BJ (cell line): ENCODE measurements around the gene SHOC2. TPM values are rescaled to one million over a fixed set of nuclear protein-coding genes. Genes with fewer than 3 reads are reported as not detected.

Experiments used
- CTCF ChIA-PET: fragments of 350-600 bp; formaldehyde crosslinking; extraction: SDS; loops from one replicate; lab custom pipeline; 2021; ENCODE audit warnings: antibody characterized with exemption, inconsistent platforms; lab: Yijun Ruan, JAX
- POLR2A ChIA-PET: fragments of 300-600 bp; sonication (Branson Sonifier 250); formaldehyde crosslinking; extraction: SDS; loops from one replicate; lab custom pipeline; 2021; ENCODE audit warnings: antibody characterized with exemption; lab: Charles Lee
- DNase-seq: peaks from one replicate; pipeline ENCODE4 v3.0.0-alpha.2; 2011; ENCODE audit warnings: low read depth
- H3K27me3 ChIP-seq: 2 replicates; pipeline ENCODE4 v1.6.0; 2011; ENCODE audit warnings: low read length; ENCODE audit not compliant: control insufficient read depth, insufficient read depth
- H3K36me3 ChIP-seq: 2 replicates; pipeline ENCODE4 v1.5.1; 2011; ENCODE audit warnings: low read length; ENCODE audit not compliant: control insufficient read depth, insufficient read depth
- H3K4me3 ChIP-seq: 2 replicates; pipeline ENCODE4 v1.5.1; 2011; ENCODE audit warnings: low read depth, mild to moderate bottlenecking, control low read depth, low read length
- polyA plus RNA-seq: library from polyadenylated mRNA; depleted of rRNA; stranded (reverse); fragments of >200 nt; gene quantifications from 2 replicates; pipeline ENCODE4 v1.2.3, GENCODE V29; 2011
- TF ChIP-seq, protein P1 (sequence below): IDR thresholded peaks from 2 replicates; pipeline ENCODE4 v1.5.1; 2011; ENCODE audit warnings: low read depth, mild to moderate bottlenecking, control low read depth, inconsistent platforms, low read length, moderate library complexity; ENCODE audit not compliant: insufficient read depth

Gene SHOC2
- polyA plus RNA-seq, 1 experiment = 14.7 TPM

DNA sequence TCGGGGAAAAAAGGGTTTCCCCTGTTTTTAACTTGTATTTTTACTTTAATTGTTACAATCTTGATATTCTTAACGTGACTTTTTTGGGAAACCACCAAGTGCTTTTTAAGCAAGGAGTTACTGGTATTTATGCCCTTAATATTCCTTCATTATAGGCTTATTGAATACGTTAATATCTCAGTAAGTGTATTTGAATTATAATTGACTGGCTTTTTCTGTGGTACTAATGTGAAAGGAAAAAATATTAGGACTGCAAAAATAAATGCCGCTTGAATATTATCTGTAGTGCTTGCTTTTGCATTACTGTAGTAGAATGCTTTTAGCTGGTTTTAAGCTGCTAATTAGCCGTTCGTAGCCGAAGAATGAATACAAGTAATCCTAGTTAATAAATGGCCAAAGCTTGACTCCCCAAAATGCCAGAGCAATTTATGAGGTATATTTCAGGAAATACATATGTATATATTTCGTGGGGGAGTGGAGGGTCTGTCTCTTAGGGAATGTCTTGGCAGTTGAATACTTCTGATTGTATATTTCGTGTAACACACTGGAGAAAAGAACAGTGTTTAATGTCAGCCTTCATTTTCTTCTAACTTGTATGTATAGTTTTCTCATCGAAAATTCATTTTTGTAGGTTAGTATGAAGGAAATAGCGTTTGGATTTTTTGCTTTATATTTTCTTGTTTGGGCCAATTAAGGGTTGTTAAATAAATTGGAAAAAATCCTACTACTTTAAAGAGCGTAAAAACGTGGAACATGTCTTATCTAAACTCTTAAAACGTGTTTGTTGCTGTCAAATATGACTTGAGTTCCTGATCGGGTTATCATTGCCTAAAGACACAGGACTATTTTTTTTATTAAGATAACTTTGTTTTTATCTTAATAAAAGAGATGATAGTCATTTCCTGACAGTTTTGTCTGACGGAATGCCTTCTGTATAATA is 46.1 kb upstream of the SHOC2 start:
- Histone ChIP-seq H3K27me3 (no peaks in the 10 kb centered on the region), H3K36me3 (no peaks in the 10 kb centered on the region; the same call in 1 of the 2 replicates), H3K4me3 (peak overlapping the region; percentile 87)
- ChIA-PET POLR2A (interaction anchor here (0.5 kb wide), 1 partner anchor 9 kb away, joined by 4 read pairs; no protein-coding TSS in a partner anchor), CTCF (interaction anchor here (0.7 to 1.2 kb wide), 4 partner anchors 9 to 127 kb away, joined by 3 to 4 read pairs (median 4); no protein-coding TSS in a partner anchor)
- DNase-seq = no peak
- TF ChIP-seq, protein P1, sequence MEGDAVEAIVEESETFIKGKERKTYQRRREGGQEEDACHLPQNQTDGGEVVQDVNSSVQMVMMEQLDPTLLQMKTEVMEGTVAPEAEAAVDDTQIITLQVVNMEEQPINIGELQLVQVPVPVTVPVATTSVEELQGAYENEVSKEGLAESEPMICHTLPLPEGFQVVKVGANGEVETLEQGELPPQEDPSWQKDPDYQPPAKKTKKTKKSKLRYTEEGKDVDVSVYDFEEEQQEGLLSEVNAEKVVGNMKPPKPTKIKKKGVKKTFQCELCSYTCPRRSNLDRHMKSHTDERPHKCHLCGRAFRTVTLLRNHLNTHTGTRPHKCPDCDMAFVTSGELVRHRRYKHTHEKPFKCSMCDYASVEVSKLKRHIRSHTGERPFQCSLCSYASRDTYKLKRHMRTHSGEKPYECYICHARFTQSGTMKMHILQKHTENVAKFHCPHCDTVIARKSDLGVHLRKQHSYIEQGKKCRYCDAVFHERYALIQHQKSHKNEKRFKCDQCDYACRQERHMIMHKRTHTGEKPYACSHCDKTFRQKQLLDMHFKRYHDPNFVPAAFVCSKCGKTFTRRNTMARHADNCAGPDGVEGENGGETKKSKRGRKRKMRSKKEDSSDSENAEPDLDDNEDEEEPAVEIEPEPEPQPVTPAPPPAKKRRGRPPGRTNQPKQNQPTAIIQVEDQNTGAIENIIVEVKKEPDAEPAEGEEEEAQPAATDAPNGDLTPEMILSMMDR = no peak

DNA sequence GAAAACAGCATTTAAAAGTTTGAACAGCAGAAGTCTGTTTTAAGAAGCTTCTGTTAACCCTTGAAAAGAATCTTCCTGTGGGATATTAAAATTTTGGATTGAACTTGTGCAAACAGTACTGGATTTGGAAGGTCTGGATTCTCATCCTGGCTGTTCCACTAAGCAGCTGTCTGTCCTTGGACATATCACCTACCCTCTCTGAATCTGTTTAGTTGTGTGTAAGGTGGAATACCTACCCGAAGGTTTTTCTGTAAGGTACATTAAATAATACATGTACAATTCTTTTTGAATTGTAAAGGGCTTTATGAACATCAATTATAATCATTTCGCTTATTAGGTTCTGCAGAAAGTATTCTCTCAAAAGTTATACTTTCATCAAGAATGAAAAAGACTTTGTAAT is 45.5 kb upstream of the SHOC2 start:
- ChIA-PET CTCF (interaction anchor here (0.7 kb wide), 1 partner anchor 127 kb away, joined by 3 read pairs; no protein-coding TSS in a partner anchor), POLR2A (no interaction called here)

DNA sequence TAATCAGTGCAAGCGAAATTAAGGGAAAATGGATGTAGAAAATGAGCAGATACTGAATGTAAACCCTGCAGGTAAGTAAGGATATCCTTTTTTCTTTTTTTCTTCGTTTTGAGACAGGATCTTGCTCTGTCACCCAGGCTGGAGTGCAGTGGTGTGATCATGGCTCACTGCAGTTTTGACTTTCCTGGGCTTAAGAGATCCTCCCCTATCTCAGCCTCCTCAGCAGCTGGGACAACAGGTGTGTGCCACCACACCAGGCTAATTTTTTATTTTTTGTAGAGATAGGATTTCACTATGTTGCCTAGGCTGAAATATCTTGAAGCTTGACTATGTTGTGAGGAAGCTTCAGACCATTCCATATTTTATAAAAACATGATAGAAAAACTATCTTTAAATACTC is 43.4 kb upstream of the SHOC2 start:
- no peak for DNase-seq
- no peaks in the 10 kb centered on the region; the same call in 1 of the 2 replicates for H3K36me3 ChIP-seq
- POLR2A ChIA-PET = no interaction called here
- CTCF ChIA-PET = interaction anchor here (1.0 to 1.7 kb wide), 2 partner anchors 11 to 66 kb away, joined by 3 to 5 read pairs; no protein-coding TSS in a partner anchor
- no peaks in the 10 kb centered on the region for H3K27me3 ChIP-seq
- TF ChIP-seq, protein P1 = no peak
- no peak overlapping the region for H3K4me3 ChIP-seq

More for the DNA sequence above, 45.5 kb upstream of the SHOC2 start:
- H3K27me3 ChIP-seq = no peaks in the 10 kb centered on the region
- no peak for DNase-seq
- H3K36me3 ChIP-seq = no peaks in the 10 kb centered on the region; the same call in 1 of the 2 replicates
- TF ChIP-seq, protein P1 = no peak
- no peak overlapping the region for H3K4me3 ChIP-seq

DNA sequence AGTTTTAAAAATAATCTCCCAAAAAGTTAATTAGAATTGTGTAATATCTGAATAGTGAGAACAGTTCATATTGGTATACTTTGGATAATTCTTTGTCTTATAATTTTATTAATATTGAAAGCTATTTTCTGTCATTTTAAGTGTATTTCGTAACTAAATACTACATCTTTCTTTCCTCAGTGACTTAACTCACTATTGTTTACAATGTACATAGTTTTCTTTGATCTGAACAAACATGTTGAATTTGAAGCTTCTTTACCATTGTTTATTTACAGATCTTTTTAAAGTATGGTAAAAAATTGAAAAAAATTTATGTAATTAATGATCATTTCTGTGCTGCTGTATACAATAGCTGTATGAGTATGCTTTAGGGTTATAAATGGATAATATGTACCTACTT is 42.6 kb upstream of the SHOC2 start:
- TF ChIP-seq, protein P1 = no peak
- ChIA-PET CTCF (interaction anchor here (0.8 to 1.7 kb wide), 4 partner anchors 11 to 200 kb away, joined by 3 to 5 read pairs (median 3); partner anchors contain the start of gene ADRA2A), POLR2A (no interaction called here)
- Histone ChIP-seq H3K4me3 (no peak overlapping the region), H3K27me3 (no peaks in the 10 kb centered on the region), H3K36me3 (peaks cover 3% of the 10 kb centered on the region)
- DNase-seq = no peak

DNA sequence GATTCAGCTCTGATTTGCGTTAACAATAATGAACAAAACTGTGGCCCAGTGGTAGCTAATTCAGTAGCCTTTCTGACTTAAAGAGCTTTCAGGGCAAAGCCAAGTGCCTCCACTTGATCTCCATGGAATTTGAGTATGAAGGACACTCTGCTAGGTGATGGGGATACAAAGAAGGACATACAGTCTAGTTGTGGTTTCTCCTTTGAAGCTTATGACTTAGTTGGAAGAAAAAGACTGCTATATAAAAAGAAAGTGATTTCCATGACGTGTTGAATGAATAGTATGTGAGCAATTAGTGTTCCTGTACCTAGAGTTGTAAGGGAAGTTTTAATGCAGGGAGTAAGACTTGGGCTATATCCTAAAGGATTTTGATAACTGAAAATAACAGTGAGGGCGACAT is 39.4 kb upstream of the SHOC2 start:
- Histone ChIP-seq H3K27me3 (no peaks in the 10 kb centered on the region), H3K36me3 (peaks cover 5% of the 10 kb centered on the region), H3K4me3 (no peak overlapping the region)
- TF ChIP-seq, protein P1 = no peak
- POLR2A ChIA-PET = no interaction called here
- DNase-seq = no peak
- CTCF ChIA-PET = interaction anchor here (1.7 to 1.8 kb wide), 2 partner anchors 76 kb away, joined by 4 to 7 read pairs; no protein-coding TSS in a partner anchor
